DOHH2 (cell line): ENCODE data around the gene MFN2.

ENCODE experiments used
- EZH2phosphoT487 ChIP-seq: fragments of 200-600 bp; sonication (generic); IDR thresholded peaks from 2 replicates; pipeline ENCODE4 v1.6.1; 2017; ENCODE audit warnings: borderline replicate concordance, mild to moderate bottlenecking, antibody characterized with exemption, low read length, moderate library complexity, mixed read lengths
- TF ChIP-seq, protein P1 (sequence below): fragments of 200-600 bp; sonication (generic); IDR thresholded peaks from one replicate; pipeline ENCODE4 v1.5.1; 2014; ENCODE audit warnings: antibody characterized with exemption, mild to moderate bottlenecking, low read depth, low read length; ENCODE audit not compliant: poor library complexity, severe bottlenecking

DNA sequence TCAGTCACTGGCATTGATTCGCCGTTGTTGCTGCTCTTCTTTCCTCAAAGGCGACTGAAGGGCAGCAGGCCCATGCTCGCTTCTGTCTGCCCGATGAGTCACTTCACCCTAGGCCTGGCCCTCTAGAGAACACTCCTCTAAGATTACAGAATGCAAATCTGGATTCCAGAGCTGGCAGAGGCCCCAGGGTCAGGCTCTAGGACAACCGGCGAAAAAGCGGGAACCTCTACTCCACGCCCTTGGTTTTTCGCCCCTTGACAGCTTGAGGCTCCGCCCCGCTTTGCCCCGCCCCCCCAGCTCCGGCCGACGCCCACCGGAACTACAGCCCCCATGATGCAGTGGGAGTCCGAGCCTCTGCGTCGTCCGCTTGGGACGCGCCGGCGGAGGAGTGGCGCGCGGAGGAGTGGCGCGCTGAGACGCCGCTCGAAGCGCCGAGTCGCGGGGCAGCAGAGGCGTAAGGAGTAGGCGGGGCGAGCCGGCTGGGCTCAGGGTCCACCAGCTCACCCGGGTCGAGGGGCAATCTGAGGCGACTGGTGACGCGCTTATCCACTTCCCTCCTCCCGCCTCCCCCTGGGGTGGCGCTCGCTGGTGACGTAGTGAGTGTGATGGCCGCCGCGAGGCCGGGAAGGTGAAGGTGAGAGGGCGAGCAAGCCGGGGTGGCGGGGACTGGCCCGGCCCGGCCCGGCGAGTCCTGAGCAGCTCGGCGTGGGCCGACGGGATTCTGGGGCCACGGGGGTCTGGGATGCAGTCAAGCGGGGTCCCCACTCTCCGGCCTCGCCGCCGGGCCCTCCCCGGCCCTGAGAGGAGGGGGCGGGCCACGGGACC lies at the start of gene MFN2:
- TF ChIP-seq, protein P1, sequence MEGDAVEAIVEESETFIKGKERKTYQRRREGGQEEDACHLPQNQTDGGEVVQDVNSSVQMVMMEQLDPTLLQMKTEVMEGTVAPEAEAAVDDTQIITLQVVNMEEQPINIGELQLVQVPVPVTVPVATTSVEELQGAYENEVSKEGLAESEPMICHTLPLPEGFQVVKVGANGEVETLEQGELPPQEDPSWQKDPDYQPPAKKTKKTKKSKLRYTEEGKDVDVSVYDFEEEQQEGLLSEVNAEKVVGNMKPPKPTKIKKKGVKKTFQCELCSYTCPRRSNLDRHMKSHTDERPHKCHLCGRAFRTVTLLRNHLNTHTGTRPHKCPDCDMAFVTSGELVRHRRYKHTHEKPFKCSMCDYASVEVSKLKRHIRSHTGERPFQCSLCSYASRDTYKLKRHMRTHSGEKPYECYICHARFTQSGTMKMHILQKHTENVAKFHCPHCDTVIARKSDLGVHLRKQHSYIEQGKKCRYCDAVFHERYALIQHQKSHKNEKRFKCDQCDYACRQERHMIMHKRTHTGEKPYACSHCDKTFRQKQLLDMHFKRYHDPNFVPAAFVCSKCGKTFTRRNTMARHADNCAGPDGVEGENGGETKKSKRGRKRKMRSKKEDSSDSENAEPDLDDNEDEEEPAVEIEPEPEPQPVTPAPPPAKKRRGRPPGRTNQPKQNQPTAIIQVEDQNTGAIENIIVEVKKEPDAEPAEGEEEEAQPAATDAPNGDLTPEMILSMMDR: no peak
- TF ChIP-seq EZH2phosphoT487: no peak
